D341Med (cell line): ENCODE measurements around the gene TMEM86B.

Experiments used
- DNase-seq: peaks from one replicate; pipeline ENCODE4 v3.0.0; 2012; ENCODE audit warnings: low spot score

TMEM86B gene

GRCh38 chr19:55257461-55258420 lies 29.2 kb upstream of the TMEM86B start:
- DNase-seq: no peak

GRCh38 chr19:55256562-55257460 lies 28.2 kb upstream of the TMEM86B start:
- DNase-seq: no peak

- no peak for DNase-seq
Observed at GRCh38 chr19:55255618-55256423, 27.3 kb upstream of the TMEM86B start.

GRCh38 chr19:55254625-55254977 lies 26.0 kb upstream of the TMEM86B start:
- DNase-seq: no peak

GRCh38 chr19:55253842-55254624 lies 25.5 kb upstream of the TMEM86B start:
- DNase-seq: no peak

GRCh38 chr19:55252760-55253663 lies 24.4 kb upstream of the TMEM86B start:
- no peak for DNase-seq

- DNase-seq: no peak
Observed at GRCh38 chr19:55251341-55252081, 22.9 kb upstream of the TMEM86B start.

GRCh38 chr19:55250262-55251036 lies 21.9 kb upstream of the TMEM86B start:
- no peak for DNase-seq

- DNase-seq: no peak
Observed at GRCh38 chr19:55249841-55250240, 21.3 kb upstream of the TMEM86B start.

- DNase-seq: no peak
Observed at GRCh38 chr19:55248704-55249103, 20.1 kb upstream of the TMEM86B start.

- no peak for DNase-seq
Observed at GRCh38 chr19:55248166-55248675, 19.7 kb upstream of the TMEM86B start.

GRCh38 chr19:55247621-55248099 lies 19.1 kb upstream of the TMEM86B start:
- DNase-seq: no peak

- DNase-seq: no peak
Observed at GRCh38 chr19:55246462-55247451, 18.2 kb upstream of the TMEM86B start.

- no peak for DNase-seq
Observed at GRCh38 chr19:55245236-55245904, 16.8 kb upstream of the TMEM86B start.

GRCh38 chr19:55244004-55244680 lies 15.6 kb upstream of the TMEM86B start:
- DNase-seq: no peak

GRCh38 chr19:55242517-55242916 lies 14.0 kb upstream of the TMEM86B start:
- no peak for DNase-seq
